Activated CD4-positive, CD25-positive, alpha-beta regulatory T cell treated with anti-CD3 and anti-CD28 coated beads, Interleukin-2, amount 50 U/mL, for 72 hours (primary cell): ENCODE measurements around the gene KIAA1210.
"Not testable (repeated sequence)": the region's sequence is repeated elsewhere in the genome, so short reads cannot be mapped to it uniquely, and the experiment has no call there.

Source experiments
- DNase-seq: peaks from one replicate; pipeline ENCODE4 v3.0.0; 2021

Gene KIAA1210

DNA sequence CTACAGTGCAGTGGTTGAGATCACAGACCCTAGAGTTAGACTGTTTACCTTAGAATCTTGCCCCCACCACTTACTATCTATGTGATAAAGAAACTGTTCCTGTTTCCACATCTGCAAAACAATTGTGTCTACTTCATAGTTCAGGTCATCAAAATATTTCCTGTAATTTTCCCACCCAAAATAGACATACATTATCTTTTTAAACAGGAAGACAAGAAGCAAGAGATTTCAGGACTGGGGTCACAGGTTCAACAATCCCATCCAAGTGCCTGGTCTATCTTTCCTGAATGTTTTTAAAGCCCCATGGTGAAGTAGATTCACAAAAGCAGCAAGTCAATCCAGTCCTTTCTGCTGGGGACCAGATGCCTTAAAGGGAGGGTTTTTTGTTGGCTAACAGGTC lies 96.6 kb downstream of the KIAA1210 start:
- DNase-seq = no peak

DNA sequence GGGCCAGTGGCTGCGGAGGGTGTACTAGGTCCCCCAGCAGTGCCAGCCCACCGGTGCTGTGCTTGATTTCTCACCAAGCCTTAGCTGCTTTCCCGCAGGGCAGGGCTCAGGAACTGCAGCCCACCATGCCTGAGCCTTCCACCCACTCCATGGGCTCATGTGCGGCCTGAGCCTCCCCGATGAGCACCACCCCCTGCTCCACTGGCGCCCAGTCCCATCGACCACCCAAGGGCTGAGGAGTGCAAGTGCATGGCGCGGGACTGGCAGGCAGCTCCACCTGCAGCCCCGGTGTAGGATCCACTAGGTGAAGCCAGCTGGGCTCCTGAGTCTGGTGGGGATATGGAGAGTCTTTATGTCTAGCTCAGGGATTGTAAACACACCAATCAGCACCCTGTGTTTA lies 98.0 kb downstream of the KIAA1210 start:
- DNase-seq = not testable (repeated sequence)

- DNase-seq = no peak
Observed at GRCh38 chrX:119028733-119029330, 98.8 kb downstream of the KIAA1210 start.
